Breast epithelium (tissue), 3 donors: ENCODE results near the gene TUFT1.

Source experiments
- POLR2A ChIP-seq: fragments of 450-650 bp; IDR thresholded peaks from one replicate; pipeline ENCODE4 v1.6.1; 2016; ENCODE audit warnings: antibody characterized with exemption, mild to moderate bottlenecking, moderate library complexity
- POLR2AphosphoS5 ChIP-seq, 3 donors: sonication (generic); formaldehyde crosslinking; IDR thresholded peaks; one replicate each; pipeline ENCODE4 v1.6.1; 2017; ENCODE audit warnings: antibody characterized with exemption in 3 of 3
- TF ChIP-seq, protein P1 (sequence below), 3 donors: fragments of 450-650 bp; IDR thresholded peaks; one replicate each; pipeline ENCODE4 v1.5.1; 2016 to 2017; ENCODE audit warnings: antibody characterized with exemption in 3 of 3, mild to moderate bottlenecking in 3 of 3, moderate library complexity in 3 of 3

DNA sequence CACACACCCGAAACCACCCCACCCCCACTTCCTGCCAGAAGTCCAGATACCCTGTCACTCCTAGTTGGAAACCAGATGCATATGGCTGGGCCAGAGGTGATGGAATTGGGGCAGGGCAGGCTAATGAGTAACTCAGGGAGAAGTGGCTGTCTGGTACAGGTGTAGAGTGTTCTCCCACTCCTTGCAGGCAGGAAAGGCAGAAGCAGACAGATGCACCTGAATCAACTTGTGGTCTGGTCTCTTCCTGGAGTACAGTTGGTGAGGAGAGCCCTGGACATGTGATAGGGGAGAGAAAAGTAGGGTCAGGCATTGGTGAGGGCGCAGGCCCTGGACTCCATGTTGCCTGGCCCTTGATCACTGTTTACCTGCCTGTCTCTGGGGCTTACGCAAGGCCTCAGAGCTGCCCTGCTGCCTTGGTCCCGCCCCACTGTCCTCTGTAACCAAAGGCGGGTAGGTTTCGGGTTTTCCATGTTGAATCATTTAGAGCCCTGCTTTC lies 26.4 kb upstream of the TUFT1 start:
- TF ChIP-seq, protein P1, sequence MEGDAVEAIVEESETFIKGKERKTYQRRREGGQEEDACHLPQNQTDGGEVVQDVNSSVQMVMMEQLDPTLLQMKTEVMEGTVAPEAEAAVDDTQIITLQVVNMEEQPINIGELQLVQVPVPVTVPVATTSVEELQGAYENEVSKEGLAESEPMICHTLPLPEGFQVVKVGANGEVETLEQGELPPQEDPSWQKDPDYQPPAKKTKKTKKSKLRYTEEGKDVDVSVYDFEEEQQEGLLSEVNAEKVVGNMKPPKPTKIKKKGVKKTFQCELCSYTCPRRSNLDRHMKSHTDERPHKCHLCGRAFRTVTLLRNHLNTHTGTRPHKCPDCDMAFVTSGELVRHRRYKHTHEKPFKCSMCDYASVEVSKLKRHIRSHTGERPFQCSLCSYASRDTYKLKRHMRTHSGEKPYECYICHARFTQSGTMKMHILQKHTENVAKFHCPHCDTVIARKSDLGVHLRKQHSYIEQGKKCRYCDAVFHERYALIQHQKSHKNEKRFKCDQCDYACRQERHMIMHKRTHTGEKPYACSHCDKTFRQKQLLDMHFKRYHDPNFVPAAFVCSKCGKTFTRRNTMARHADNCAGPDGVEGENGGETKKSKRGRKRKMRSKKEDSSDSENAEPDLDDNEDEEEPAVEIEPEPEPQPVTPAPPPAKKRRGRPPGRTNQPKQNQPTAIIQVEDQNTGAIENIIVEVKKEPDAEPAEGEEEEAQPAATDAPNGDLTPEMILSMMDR (IDR thresholded peaks at IDR 0.05), result no peak
- no peak for TF ChIP-seq POLR2A
- TF ChIP-seq POLR2AphosphoS5 (IDR thresholded peaks at IDR 0.05), result peak in 1 of 3 donors; percentile 11
